ENCODE results near the gene FLVCR1. TPM values are rescaled to one million over a fixed set of nuclear protein-coding genes. Genes with fewer than 3 reads are reported as not detected.

FLVCR1 gene
- total RNA-seq, 2 donors from 2014 or later, result 47.3 to 49.2 TPM

DNA sequence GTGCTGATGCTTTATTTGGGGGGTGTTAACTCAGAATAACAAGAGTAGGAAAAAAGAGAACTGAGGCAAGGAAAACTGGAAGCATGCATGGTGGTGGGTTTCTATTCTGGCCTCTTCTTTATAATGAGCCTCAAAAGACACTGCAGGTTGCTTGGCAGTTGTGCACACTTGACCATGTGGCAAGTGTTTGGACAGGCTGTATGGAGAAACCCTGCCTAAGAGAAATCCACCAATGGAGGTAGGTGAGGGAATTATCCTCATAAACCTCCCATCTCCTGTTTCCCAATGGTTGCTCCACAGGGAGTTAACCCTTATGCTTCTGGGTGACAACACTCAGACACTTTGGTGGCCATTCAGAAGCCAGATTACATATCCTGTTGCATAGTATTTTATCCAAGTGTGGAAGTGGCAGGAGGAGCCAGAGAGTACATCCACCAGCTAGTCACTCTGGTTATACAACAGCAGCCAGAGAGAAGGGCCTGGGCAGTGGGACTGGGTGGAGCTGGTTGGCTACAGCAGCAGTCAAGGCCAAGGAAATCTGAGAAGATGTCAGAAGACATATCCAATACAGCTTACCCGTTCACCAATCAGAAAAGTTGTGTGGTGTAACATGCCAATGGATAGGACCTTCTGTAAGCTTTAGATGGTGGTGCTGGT is 75.9 kb downstream of the FLVCR1 start:
- no peaks in the 10 kb centered on the region for H3K36me3 Mint-ChIP-seq (ENCODE audit: low read depth)
- Histone ChIP-seq H3K4me1 (ENCODE audit: control insufficient read depth, insufficient read depth, low read length) (no peaks in the 10 kb centered on the region), H3K9ac (ENCODE audit: extremely low read depth, low read length, poor library complexity, severe bottlenecking) (no peak overlapping the region), H3K4me3 (ENCODE audit: low read length) (no peak overlapping the region), H3K36me3 (ENCODE audit: control insufficient read depth, insufficient read depth, low read length) (no peaks in the 10 kb centered on the region), H3K9me3 (ENCODE audit: control insufficient read depth, low read length) (peaks cover 1% of the 10 kb centered on the region), H3K27me3 (ENCODE audit: control insufficient read depth, insufficient read depth, low read length, poor library complexity, severe bottlenecking) (no peaks in the 10 kb centered on the region), H3K27ac (ENCODE audit: low read depth, low read length) (no peak overlapping the region)
- H3K9me3 Mint-ChIP-seq, result no peaks in the 10 kb centered on the region
- TF ChIP-seq, protein P1, sequence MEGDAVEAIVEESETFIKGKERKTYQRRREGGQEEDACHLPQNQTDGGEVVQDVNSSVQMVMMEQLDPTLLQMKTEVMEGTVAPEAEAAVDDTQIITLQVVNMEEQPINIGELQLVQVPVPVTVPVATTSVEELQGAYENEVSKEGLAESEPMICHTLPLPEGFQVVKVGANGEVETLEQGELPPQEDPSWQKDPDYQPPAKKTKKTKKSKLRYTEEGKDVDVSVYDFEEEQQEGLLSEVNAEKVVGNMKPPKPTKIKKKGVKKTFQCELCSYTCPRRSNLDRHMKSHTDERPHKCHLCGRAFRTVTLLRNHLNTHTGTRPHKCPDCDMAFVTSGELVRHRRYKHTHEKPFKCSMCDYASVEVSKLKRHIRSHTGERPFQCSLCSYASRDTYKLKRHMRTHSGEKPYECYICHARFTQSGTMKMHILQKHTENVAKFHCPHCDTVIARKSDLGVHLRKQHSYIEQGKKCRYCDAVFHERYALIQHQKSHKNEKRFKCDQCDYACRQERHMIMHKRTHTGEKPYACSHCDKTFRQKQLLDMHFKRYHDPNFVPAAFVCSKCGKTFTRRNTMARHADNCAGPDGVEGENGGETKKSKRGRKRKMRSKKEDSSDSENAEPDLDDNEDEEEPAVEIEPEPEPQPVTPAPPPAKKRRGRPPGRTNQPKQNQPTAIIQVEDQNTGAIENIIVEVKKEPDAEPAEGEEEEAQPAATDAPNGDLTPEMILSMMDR (conservative IDR thresholded peaks at IDR 0.05), result no peak
- no peak for DNase-seq
- H3K27me3 Mint-ChIP-seq (ENCODE audit: insufficient read depth), result no peaks in the 10 kb centered on the region
- no peak overlapping the region for H3K4me3 Mint-ChIP-seq
- no peak overlapping the region for H3K27ac Mint-ChIP-seq
- 100% methylated on average over 1 of the region's 1 CpG; no CpG with 5 or more reads in 1 of the 2 experiments for WGBS, 2 experiments (ENCODE audit: insufficient coverage in 1 of 2, insufficient read length in 1 of 2)
- H3K4me1 Mint-ChIP-seq, result peaks cover 2% of the 10 kb centered on the region

DNA sequence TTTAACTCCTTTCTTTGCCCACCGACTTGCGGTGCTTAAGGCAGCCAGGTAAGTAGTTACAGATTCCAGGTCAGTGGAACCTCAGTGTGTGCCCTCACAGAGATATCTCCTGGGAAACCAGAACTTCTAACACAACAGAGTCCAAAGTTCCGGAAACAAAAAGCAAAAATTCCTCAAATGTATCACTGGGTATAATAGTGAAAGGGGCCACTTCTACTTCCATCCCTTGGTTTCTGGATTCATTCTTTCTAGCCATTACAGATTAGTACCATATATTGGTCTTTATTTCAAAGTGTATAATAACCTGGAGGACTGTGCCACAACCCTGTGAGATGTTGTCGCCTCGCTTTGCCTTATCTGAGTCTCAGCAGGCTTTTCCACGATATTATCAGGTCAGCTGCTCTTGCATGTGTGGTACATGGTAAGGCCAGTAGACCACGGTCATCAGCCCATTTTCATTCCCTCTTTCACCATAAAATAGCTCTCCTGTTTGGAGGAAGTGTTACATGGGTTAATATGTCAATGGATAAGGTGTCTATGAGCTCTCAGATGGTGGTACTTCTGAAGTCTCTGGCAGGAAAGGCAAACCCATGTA is 77.4 kb downstream of the FLVCR1 start:
- TF ChIP-seq, protein P1 (conservative IDR thresholded peaks at IDR 0.05), result no peak
- 95 to 100% methylated on average over 3 to 7 of the region's 7 CpGs for WGBS, 2 experiments (ENCODE audit: insufficient coverage in 1 of 2, insufficient read length in 1 of 2)
- H3K36me3 ChIP-seq (ENCODE audit: control insufficient read depth, insufficient read depth, low read length), result no peaks in the 10 kb centered on the region
- H3K9me3 Mint-ChIP-seq, result peaks cover 10% of the 10 kb centered on the region
- H3K9me3 ChIP-seq (ENCODE audit: control insufficient read depth, low read length), result peaks cover 16% of the 10 kb centered on the region
- no peak overlapping the region for H3K9ac ChIP-seq (ENCODE audit: extremely low read depth, low read length, poor library complexity, severe bottlenecking)
- H3K4me3 Mint-ChIP-seq, result no peak overlapping the region
- no peaks in the 10 kb centered on the region for H3K4me1 ChIP-seq (ENCODE audit: control insufficient read depth, insufficient read depth, low read length)
- no peak overlapping the region for H3K4me3 ChIP-seq (ENCODE audit: low read length)
- H3K27ac ChIP-seq (ENCODE audit: low read depth, low read length), result no peak overlapping the region
- peaks cover 4% of the 10 kb centered on the region for H3K36me3 Mint-ChIP-seq (ENCODE audit: low read depth)
- H3K27me3 Mint-ChIP-seq (ENCODE audit: insufficient read depth), result no peaks in the 10 kb centered on the region
- H3K27ac Mint-ChIP-seq, result no peak overlapping the region
- no peak for DNase-seq
- no peaks in the 10 kb centered on the region for H3K4me1 Mint-ChIP-seq
- H3K27me3 ChIP-seq (ENCODE audit: control insufficient read depth, insufficient read depth, low read length, poor library complexity, severe bottlenecking), result no peaks in the 10 kb centered on the region

DNA sequence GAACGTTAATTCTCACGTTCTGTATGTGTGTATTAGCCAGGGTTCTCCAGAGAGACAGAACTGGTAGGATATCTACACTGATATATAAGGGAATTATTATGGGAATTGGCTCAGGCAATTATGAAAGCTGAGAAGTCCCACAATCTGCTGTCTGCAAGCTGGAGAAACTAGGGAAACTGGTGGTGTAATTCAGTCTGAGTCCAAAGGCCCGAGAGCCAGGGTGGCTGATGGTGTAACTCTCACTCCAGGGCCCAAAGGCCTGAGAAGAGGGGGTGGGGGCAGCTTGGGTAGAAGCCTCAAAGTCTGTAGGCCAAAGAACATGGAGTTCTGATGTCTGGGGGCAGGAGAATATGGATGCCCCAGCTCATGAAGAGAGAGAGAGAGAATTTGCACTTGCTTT is 79.0 kb downstream of the FLVCR1 start:
- H3K4me1 Mint-ChIP-seq, result peaks cover 7% of the 10 kb centered on the region
- Histone ChIP-seq H3K9ac (ENCODE audit: extremely low read depth, low read length, poor library complexity, severe bottlenecking) (no peak overlapping the region), H3K4me1 (ENCODE audit: control insufficient read depth, insufficient read depth, low read length) (no peaks in the 10 kb centered on the region), H3K36me3 (ENCODE audit: control insufficient read depth, insufficient read depth, low read length) (no peaks in the 10 kb centered on the region), H3K27ac (ENCODE audit: low read depth, low read length) (no peak overlapping the region), H3K4me3 (ENCODE audit: low read length) (no peak overlapping the region), H3K9me3 (ENCODE audit: control insufficient read depth, low read length) (peaks cover 22% of the 10 kb centered on the region), H3K27me3 (ENCODE audit: control insufficient read depth, insufficient read depth, low read length, poor library complexity, severe bottlenecking) (no peaks in the 10 kb centered on the region)
- DNase-seq, result no peak
- H3K27me3 Mint-ChIP-seq (ENCODE audit: insufficient read depth), result no peaks in the 10 kb centered on the region
- no peak overlapping the region for H3K27ac Mint-ChIP-seq
- TF ChIP-seq, protein P1 (conservative IDR thresholded peaks at IDR 0.05), result no peak
- H3K4me3 Mint-ChIP-seq, result no peak overlapping the region
- 88 to 97% methylated on average over 2 to 3 of the region's 3 CpGs for WGBS, 2 experiments (ENCODE audit: insufficient coverage in 1 of 2, insufficient read length in 1 of 2)
- peaks cover 16% of the 10 kb centered on the region for H3K9me3 Mint-ChIP-seq
- peaks cover 4% of the 10 kb centered on the region for H3K36me3 Mint-ChIP-seq (ENCODE audit: low read depth)
